Panc1 (cell line): Measurements from ENCODE around the gene TUBGCP3. TPM values are rescaled to one million over a fixed set of nuclear protein-coding genes. Genes with fewer than 3 reads are reported as not detected.

ENCODE experiments used
- ATAC-seq: fragments of 200-7000 bp; cut with Tn5 transposase; 2 replicates; pipeline ENCODE4 v1.9.1; 2020; ENCODE audit warnings: mild to moderate bottlenecking, moderate library complexity
- BruUV-seq: library from RNA; stranded (reverse); fragments of 400-500 nt; replicated peaks from 2 replicates; lab custom pipeline; 2021; lab: Mats Ljungman, UMichigan
- CTCF ChIA-PET: fragments of 300-600 bp; sonication (Branson Sonifier 250); formaldehyde crosslinking; loops from one replicate; lab custom pipeline; 2022; ENCODE audit warnings: antibody characterized with exemption; lab: Charles Lee
- POLR2A ChIA-PET: fragments of 300-600 bp; sonication (Branson Sonifier 250); formaldehyde crosslinking; loops from one replicate; lab custom pipeline; 2022; ENCODE audit warnings: antibody characterized with exemption; lab: Charles Lee
- DNase-seq: peaks from one replicate; pipeline ENCODE4 v3.0.0-alpha.2; 2010; ENCODE audit warnings: low read depth, low spot score
- H3K27ac ChIP-seq: 2 replicates; pipeline ENCODE4 v1.5.1; 2011; ENCODE audit warnings: mild to moderate bottlenecking, low read length, inconsistent platforms
- H3K27me3 ChIP-seq: fragments of 200-500 bp; sonication (Bioruptor generic); 2 replicates; pipeline ENCODE4 v1.6.0; 2014; ENCODE audit warnings: low read length, inconsistent platforms; ENCODE audit not compliant: control insufficient read depth, insufficient read depth
- H3K36me3 ChIP-seq: fragments of 200-500 bp; sonication (Bioruptor generic); 2 replicates; pipeline ENCODE4 v1.5.1; 2014; ENCODE audit warnings: inconsistent platforms, mild to moderate bottlenecking, low read length, moderate library complexity; ENCODE audit not compliant: control insufficient read depth, insufficient read depth
- H3K4me1 ChIP-seq: 2 replicates; pipeline ENCODE4 v1.5.1; 2011; ENCODE audit warnings: inconsistent platforms, mild to moderate bottlenecking, low read length, moderate library complexity; ENCODE audit not compliant: control insufficient read depth, insufficient read depth
- H3K4me3 ChIP-seq, 2 experiments: 2 replicates each; pipeline ENCODE4 v1.5.1; 2011 to 2012; ENCODE audit warnings: low read depth in 2 of 2, low read length in 2 of 2, mild to moderate bottlenecking in 2 of 2, inconsistent platforms in 1 of 2, moderate library complexity in 1 of 2
- H3K9me3 ChIP-seq: fragments of 200-500 bp; sonication (Bioruptor generic); 2 replicates; pipeline ENCODE4 v1.5.1; 2014; ENCODE audit warnings: low read depth, mild to moderate bottlenecking, inconsistent platforms, low read length, moderate library complexity; ENCODE audit not compliant: control insufficient read depth, insufficient read depth
- CTCF ChIP-seq: fragments of 450-650 bp; IDR thresholded peaks from 2 replicates; pipeline ENCODE4 v1.5.1; 2017; ENCODE audit warnings: mild to moderate bottlenecking
- POLR2AphosphoS5 ChIP-seq: IDR thresholded peaks from 2 replicates; pipeline ENCODE4 v1.6.1; 2012; ENCODE audit warnings: mild to moderate bottlenecking, low read depth, low read length, moderate library complexity
- REST ChIP-seq, 2 experiments: IDR thresholded peaks; 2 replicates each; pipeline ENCODE4 v1.6.1; 2011 to 2012; ENCODE audit warnings: low read depth in 2 of 2, control low read depth in 1 of 2, low read length in 1 of 2, mild to moderate bottlenecking in 1 of 2, moderate library complexity in 1 of 2; ENCODE audit not compliant: insufficient read depth in 1 of 2
- SIN3A ChIP-seq: IDR thresholded peaks from 2 replicates; pipeline ENCODE4 v1.6.1; 2012; ENCODE audit warnings: low read depth, mild to moderate bottlenecking, low read length, moderate library complexity, borderline replicate concordance; ENCODE audit not compliant: insufficient read depth
- TCF7L2 ChIP-seq: IDR thresholded peaks from 2 replicates; pipeline ENCODE4 v1.6.1; 2011; ENCODE audit warnings: mild to moderate bottlenecking, low read depth, low read length, inconsistent platforms
- in situ Hi-C: cut with HindIII; loops from 2 replicates; pipeline ENCODE4 v1.10.0; 2016; ENCODE audit warnings: low sequenced_read_pairs, low pct_unique_long_range_greater_than_20kb
- intact Hi-C: fragments of 100-400 bp; cut with micrococcal nuclease; formaldehyde crosslinking; loops from one replicate; pipeline ENCODE4 v1.10.0; 2022; ENCODE audit not compliant: unreplicated experiment
- total RNA-seq: library from RNA; stranded (reverse); gene quantifications from one replicate; pipeline ENCODE4 v1.2.1, GENCODE V29; 2021; ENCODE audit not compliant: unreplicated experiment

The TUBGCP3 gene
- total RNA-seq, 1 experiment from 2014 or later = 28.4 TPM

GRCh38 chr13:112475889-112476288 lies 112.1 kb downstream of the TUBGCP3 start:
- intact Hi-C loops = no loop called here
- ATAC-seq (no peak), DNase-seq (no peak)
- H3K27me3 ChIP-seq = no peaks in the 10 kb centered on the region
- no peak overlapping the region for H3K4me3 ChIP-seq
- in situ Hi-C loops = no loop called here
- ChIA-PET CTCF (no interaction called here), POLR2A (no interaction called here)
- no peaks in the 10 kb centered on the region for H3K4me1 ChIP-seq
- H3K9me3 ChIP-seq = no peaks in the 10 kb centered on the region
- no TSS peak for BruUV-seq
- TF ChIP-seq POLR2AphosphoS5 (no peak), TCF7L2 (no peak), SIN3A (no peak), CTCF (no peak), REST (IDR thresholded peaks at IDR 0.05; ENCODE audit: insufficient read depth in 1 of 2, low read depth in 2 of 2, low read length in 1 of 2) (no peak)
- H3K27ac ChIP-seq = no peak overlapping the region
- H3K36me3 ChIP-seq = no peaks in the 10 kb centered on the region

GRCh38 chr13:112474869-112475268 lies 113.1 kb downstream of the TUBGCP3 start:
- intact Hi-C loops = no loop called here

More at GRCh38 chr13:112474869-112475268, 113.1 kb downstream of the TUBGCP3 start:
- Histone ChIP-seq H3K36me3 (no peaks in the 10 kb centered on the region), H3K4me1 (no peaks in the 10 kb centered on the region), H3K4me3 (no peak overlapping the region), H3K27ac (no peak overlapping the region), H3K9me3 (no peaks in the 10 kb centered on the region), H3K27me3 (no peaks in the 10 kb centered on the region)
- no TSS peak for BruUV-seq
- TF ChIP-seq REST (IDR thresholded peaks at IDR 0.05; ENCODE audit: insufficient read depth in 1 of 2, low read depth in 2 of 2, low read length in 1 of 2) = no peak
- TF ChIP-seq SIN3A = no peak
- TF ChIP-seq TCF7L2 = no peak
- TF ChIP-seq POLR2AphosphoS5 = no peak
- TF ChIP-seq CTCF = no peak
- ATAC-seq (no peak), DNase-seq (no peak)
- ChIA-PET POLR2A (no interaction called here), CTCF (no interaction called here)
- in situ Hi-C loops = no loop called here
